Activated naive CD4-positive, alpha-beta T cell treated with anti-CD3 and anti-CD28 coated beads, Interleukin-2, amount 50 U/mL, for 24 hours (primary cell): Measurements from ENCODE around the gene LRTM2.
"Not testable (repeated sequence)": the region's sequence is repeated elsewhere in the genome, so short reads cannot be mapped to it uniquely, and the experiment has no call there.

Experiments used
- H3K27ac Mint-ChIP-seq: one replicate; pipeline ENCODE4 v1.8.0; 2021; ENCODE audit warnings: mild to moderate bottlenecking, mixed read lengths
- H3K27me3 Mint-ChIP-seq: one replicate; pipeline ENCODE4 v1.8.0; 2021; ENCODE audit warnings: mixed read lengths
- H3K36me3 Mint-ChIP-seq: one replicate; pipeline ENCODE4 v1.8.0; 2021; ENCODE audit warnings: mixed read lengths
- H3K4me1 Mint-ChIP-seq: one replicate; pipeline ENCODE4 v1.8.0; 2021; ENCODE audit warnings: mixed read lengths
- H3K4me3 Mint-ChIP-seq: one replicate; pipeline ENCODE4 v1.8.0; 2021; ENCODE audit warnings: mild to moderate bottlenecking, mixed read lengths
- H3K9me3 Mint-ChIP-seq: one replicate; pipeline ENCODE4 v1.8.0; 2021; ENCODE audit warnings: mixed read lengths

LRTM2 gene

DNA sequence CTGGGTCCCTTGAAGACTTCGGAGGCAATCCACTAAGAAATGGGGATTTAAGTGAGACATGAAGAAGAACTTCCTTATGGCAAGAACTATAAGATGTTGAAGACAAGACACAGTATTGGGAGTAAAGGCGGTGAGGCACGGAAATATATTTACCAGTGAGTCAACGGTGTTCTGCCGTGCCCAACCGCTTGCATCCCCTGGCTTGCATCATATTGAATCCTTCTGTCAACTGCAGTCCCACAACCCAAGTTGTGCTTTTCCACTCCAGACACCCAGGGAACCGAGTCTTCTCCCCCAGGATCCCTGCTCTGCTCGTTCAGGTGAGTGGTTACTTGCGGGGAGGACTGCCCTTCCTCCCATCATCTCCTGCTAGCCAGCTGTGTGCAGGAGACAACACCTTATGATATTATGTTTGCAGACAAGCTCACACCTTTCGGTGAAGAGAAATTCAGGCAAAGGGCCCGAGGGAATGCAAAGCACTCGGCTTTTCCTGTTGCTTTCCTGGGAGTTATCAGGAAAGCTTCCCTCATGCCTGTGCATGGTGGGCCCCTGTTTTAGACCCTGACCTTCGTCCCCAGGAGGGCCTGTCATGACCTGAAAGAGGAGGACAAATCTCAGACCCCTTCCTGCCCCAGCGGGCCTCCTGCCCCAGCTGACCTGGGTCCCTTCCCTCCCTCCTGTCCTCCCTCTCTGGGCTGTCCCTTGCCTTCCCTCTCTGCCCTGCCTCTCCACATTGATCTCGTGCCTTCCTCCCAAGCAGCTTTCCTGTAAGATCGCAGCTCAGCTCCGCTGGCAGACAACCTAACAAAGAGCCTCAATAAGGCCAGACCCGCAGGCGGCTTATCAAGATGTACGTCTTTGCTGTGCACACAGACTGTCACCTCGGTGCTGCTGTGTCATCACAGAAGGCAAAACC, 4.3 kb upstream of the LRTM2 start:
- Mint-ChIP-seq H3K36me3 (no peaks in the 10 kb centered on the region), H3K4me3 (no peak overlapping the region), H3K27me3 (peaks cover 7% of the 10 kb centered on the region), H3K27ac (no peak overlapping the region), H3K9me3 (no peaks in the 10 kb centered on the region), H3K4me1 (peaks cover 3% of the 10 kb centered on the region)

DNA sequence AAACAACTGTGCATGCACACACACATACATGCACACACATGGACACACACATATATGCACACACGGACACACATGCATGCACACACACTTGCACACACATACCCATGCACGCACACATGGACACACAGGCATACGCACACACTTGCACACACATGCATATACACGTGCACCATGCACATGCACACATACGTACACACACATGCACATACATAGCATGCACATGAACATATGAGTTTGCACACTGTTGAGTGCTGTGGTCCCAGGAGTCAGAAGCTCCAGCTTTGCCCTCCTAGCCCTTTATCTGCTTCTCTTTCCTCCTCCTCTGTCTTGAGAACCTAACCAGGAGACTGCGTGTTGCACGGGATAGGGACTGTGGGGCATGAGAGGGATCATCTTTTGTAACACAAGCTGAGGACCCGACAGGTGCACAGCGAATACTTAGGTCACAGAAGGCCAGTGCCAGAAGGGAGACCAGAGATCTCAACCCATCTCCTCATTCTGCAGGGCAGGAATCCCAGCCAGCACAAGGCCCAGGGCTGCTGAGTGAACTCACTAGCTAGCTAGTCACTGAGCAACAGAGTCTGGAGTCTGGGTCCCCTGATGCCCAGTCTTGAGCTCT, 3.5 kb upstream of the LRTM2 start:
- Mint-ChIP-seq H3K4me3 (no peak overlapping the region), H3K36me3 (no peaks in the 10 kb centered on the region), H3K9me3 (no peaks in the 10 kb centered on the region), H3K4me1 (peaks cover 3% of the 10 kb centered on the region), H3K27me3 (peaks cover 7% of the 10 kb centered on the region), H3K27ac (no peak overlapping the region)

DNA sequence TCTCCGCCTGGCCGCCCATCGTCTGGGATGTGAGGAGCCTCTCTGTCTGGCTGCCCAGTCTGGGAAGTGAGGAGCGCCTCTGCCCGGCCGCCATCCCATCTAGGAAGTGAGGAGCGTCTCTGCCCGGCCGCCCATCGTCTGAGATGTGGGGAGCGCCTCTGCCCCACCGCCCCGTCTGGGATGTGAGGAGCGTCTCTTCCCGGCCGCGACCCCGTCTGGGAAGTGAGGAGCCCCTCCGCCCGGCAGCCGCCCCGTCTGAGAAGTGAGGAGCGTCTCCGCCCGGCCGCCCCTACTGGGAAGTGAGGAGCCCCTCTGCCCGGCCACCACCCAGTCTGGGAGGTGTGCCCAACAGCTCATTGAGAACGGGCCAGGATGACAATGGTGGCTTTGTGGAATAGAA, 2.4 kb upstream of the LRTM2 start:
- H3K27ac Mint-ChIP-seq, H3K9me3 Mint-ChIP-seq, H3K27me3 Mint-ChIP-seq, H3K36me3 Mint-ChIP-seq, H3K4me1 Mint-ChIP-seq, H3K4me3 Mint-ChIP-seq: not testable (repeated sequence)

DNA sequence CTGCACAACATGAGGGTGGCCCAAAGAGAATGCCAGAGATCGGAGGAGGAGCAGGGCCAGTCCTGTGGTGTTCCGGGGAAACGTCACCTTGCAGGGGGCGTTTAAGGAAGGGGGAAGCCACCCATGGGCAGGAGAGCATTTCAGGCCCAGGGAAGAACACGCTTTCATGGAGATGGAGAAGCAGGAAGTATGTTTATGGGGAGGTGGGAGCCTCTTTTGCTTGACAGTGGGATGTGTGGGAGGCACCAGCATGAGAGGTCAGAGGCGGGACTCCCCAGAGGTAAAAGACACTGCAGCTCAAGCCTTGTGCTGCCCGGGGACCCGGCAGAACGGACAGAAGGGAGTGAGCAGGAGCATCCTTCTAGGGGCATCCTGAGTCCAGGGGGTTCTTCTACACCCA, 1.3 kb upstream of the LRTM2 start:
- H3K4me1 Mint-ChIP-seq: peaks cover 3% of the 10 kb centered on the region
- no peak overlapping the region for H3K27ac Mint-ChIP-seq
- peaks cover 9% of the 10 kb centered on the region for H3K27me3 Mint-ChIP-seq
- H3K36me3 Mint-ChIP-seq: no peaks in the 10 kb centered on the region
- H3K9me3 Mint-ChIP-seq: no peaks in the 10 kb centered on the region
- H3K4me3 Mint-ChIP-seq: no peak overlapping the region

DNA sequence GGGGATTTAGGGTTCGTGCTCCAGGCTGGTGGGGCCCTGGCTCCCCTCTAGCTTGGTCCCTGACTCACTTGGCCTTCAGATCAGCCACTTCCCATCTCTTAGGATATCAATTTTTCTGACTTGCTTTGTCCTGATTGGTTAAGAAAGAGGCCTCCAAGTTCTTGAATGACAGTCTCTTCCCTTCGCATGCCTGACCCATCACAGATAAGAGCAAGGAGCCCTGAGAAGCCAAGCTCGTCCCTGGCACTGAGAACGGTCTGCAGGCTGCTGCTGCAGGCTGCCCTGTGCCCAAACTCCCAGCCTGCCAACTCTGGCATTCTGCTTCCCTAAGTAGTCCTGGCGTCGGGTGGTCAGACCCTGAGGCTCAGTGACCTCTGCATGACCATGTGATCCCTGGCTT, 794 bp upstream of the LRTM2 start:
- Mint-ChIP-seq H3K9me3 (no peaks in the 10 kb centered on the region), H3K27ac (no peak overlapping the region), H3K4me1 (peaks cover 3% of the 10 kb centered on the region), H3K4me3 (no peak overlapping the region), H3K27me3 (peaks cover 9% of the 10 kb centered on the region), H3K36me3 (no peaks in the 10 kb centered on the region)

DNA sequence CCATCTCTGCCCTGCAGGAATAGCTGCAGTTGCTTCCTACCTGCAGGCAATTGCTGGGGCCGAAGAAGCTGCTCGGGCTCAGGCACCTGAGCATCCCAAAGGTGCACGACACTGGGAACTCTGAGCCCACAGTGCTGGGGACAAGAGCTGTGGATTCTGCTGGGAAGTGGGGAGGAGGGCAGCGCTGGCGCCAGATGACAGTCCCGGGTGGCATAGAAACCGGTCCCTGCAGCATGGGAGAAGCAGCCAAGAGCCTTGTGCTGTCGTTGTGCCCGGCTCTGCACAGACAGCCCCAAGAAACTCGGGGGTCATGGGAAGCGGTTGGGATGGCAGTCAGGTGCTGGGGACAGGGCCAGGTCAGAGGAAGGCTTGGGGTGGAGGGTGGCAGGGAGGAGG, 529 bp downstream of the LRTM2 start:
- H3K9me3 Mint-ChIP-seq: no peaks in the 10 kb centered on the region

DNA sequence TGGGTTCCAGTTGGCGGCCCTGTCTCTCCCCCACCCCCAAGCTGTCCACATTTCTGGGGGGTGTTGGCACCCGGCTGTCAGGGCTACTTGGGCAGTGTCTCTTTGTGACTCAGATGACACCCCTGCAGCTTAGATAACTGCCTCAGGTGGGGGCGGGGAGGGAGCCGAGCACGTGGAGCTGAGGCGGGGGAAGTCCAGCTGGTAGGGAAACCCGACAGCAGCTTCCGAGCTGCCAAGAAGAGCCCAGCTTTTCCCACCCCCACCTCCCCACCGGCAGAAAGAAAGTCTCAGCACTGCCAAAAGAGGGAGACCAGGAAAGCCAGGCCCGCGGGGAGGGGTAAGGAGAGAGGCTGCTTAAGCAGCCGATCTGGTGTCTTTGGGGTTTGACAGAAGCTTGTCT, 1.4 kb downstream of the LRTM2 start:
- no peaks in the 10 kb centered on the region for H3K9me3 Mint-ChIP-seq
- no peak overlapping the region for H3K4me3 Mint-ChIP-seq
- H3K4me1 Mint-ChIP-seq: peaks cover 3% of the 10 kb centered on the region
- peaks cover 9% of the 10 kb centered on the region for H3K27me3 Mint-ChIP-seq
- H3K36me3 Mint-ChIP-seq: no peaks in the 10 kb centered on the region
- no peak overlapping the region for H3K27ac Mint-ChIP-seq

More for the DNA sequence above, 529 bp downstream of the LRTM2 start:
- Mint-ChIP-seq H3K4me3 (no peak overlapping the region), H3K4me1 (peaks cover 3% of the 10 kb centered on the region), H3K27me3 (peaks cover 9% of the 10 kb centered on the region), H3K36me3 (no peaks in the 10 kb centered on the region), H3K27ac (no peak overlapping the region)

DNA sequence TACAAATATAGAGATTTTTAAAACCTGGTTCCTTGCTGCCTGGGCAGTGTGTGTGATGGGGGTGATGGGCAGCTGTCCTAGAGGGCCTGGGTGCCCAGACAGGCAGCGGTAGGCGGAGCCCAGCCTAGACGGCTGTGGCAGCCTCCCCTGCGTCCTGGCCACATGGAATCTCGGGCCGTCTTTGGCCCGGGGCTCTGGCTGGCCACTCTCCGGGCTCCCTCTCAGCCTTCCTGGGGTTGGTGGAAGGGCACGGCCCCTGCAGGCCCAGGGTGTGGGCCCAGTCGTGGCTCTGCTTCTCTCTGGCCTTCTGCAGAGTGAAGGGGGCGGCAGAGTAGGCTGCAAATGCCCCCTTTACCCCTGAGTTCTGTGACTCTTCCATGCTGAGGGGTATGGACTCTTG, 2.3 kb downstream of the LRTM2 start:
- Mint-ChIP-seq H3K27me3 (peaks cover 9% of the 10 kb centered on the region), H3K27ac (no peak overlapping the region)

DNA sequence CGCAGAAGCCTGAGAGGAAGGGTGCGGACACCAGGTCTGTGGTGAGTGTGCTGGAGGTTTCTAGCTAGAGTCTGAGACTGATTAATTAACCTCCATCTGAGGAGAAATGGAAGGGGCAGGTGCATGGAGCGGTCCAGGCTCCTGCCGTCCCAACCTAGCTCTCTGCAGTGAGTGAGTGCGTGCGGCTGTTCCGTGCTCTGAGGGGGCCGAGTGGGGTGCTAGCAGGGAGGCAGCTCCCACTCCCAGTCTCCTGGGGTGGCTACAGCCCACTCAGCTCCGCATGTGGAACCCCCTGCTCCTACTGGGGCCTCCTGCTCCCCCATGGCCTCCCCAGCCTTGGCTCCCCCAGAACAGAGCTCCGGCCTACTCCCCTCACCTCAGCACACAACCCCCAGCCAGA, 2.9 kb downstream of the LRTM2 start:
- no peak overlapping the region for H3K4me3 Mint-ChIP-seq

More for the DNA sequence above, 2.3 kb downstream of the LRTM2 start:
- Mint-ChIP-seq H3K4me3 (no peak overlapping the region), H3K4me1 (peaks cover 3% of the 10 kb centered on the region), H3K36me3 (no peaks in the 10 kb centered on the region), H3K9me3 (no peaks in the 10 kb centered on the region)

DNA sequence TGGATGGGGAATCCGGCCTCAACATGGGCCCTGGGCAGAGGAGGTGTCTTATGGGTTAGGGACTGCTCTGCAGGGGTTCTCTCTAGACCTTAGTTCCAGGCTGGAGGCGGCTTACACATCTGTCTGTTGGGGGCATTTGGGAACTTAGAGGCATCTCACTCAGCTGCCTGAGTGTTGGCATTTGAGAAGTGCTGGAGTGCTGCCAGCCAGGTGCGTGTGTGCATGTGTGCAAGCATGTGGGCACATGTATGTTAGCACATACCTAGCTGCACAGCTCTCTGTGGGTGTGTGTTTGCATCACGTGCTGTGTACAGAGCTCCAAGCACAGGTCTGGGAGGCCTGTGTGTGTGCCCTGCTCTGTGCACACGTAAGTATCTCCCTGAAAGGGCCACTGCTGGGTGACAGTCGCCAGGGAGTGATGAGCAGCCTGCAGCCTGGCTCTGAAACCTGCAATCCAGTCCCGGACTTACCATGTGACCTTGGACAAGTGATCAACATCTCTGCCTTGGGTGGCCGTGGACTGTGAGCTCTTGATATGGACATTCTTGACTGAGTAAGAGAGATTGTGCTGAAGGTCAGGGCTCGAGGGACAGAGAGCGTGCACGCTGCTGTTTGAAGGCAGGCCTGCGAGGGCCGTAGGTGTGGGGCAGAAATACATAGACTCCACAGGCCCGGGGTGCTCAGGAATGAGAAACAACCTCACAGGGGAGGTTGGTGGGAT, 5.2 kb downstream of the LRTM2 start:
- Mint-ChIP-seq H3K9me3 (no peaks in the 10 kb centered on the region), H3K27me3 (peaks cover 7% of the 10 kb centered on the region), H3K4me1 (peaks cover under 1% of the 10 kb centered on the region), H3K4me3 (no peak overlapping the region), H3K27ac (no peak overlapping the region), H3K36me3 (no peaks in the 10 kb centered on the region)

More for the DNA sequence above, 2.9 kb downstream of the LRTM2 start:
- H3K36me3 Mint-ChIP-seq: no peaks in the 10 kb centered on the region
- H3K9me3 Mint-ChIP-seq: no peaks in the 10 kb centered on the region
- peaks cover 3% of the 10 kb centered on the region for H3K4me1 Mint-ChIP-seq
- H3K27me3 Mint-ChIP-seq: peaks cover 9% of the 10 kb centered on the region
- H3K27ac Mint-ChIP-seq: no peak overlapping the region

DNA sequence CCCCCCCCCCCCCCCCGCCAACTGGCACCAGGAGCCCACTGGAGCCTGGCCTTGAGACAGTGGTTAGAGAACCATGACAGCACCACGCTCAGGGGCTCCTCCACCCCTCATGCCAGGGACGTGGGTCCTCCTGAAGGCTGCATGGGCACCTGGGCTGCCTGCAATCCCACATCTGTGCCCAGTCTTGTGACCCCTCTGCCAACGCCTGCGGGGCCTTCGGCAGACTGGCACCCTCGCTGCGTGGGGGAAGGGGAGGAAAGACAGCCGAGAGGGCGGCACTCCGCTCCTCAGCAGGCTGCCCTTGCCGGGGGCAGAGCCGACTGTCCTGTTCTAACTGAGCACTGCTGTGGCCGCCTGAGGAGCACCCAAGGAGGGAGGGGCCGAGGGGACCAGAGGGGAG, 6.0 kb downstream of the LRTM2 start:
- Mint-ChIP-seq H3K27ac (no peak overlapping the region), H3K9me3 (no peaks in the 10 kb centered on the region), H3K4me1 (no peaks in the 10 kb centered on the region), H3K4me3 (no peak overlapping the region), H3K27me3 (peaks cover 6% of the 10 kb centered on the region), H3K36me3 (no peaks in the 10 kb centered on the region)

DNA sequence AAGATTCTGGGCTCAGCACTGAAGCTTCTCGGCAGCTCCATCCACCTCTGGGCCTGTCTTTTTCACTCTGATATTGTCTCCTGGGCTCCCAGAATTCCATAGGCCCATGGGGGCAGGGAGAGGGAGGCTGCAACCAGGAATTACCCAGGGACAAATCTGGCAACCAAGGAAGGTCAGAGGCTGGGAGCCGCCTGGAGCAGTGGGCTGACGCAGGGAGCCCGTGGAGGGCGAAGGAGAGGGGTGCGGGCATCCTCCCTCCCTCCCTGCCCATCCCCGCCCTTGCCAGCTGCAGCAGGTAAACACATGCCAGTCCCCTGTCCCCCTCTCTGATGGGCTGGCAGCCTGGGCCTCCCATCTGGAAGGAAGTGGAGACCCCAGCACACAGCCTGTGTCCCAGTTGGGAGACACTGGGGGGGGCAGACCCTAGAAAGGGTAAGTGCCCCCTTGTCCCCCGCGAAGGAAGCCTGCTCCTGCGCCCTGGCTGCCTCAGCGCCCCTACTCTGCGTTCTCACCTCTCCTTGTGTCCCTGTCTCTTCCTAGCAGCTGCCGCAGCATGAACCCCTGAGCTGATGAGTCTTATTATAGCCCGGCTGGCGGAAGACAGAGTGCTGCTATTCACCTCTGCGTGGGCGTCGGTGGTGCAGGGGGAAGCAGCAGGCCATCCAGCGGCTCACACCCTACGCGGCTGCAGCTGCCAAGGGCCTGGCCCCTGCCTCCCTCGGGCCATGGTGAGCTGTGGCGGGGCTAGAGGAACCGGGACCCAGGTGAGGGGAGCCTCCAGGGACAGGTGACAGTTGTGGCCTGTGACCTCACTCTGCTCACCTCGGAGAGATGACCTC, 6.7 kb downstream of the LRTM2 start:
- Mint-ChIP-seq H3K27ac (no peak overlapping the region), H3K9me3 (no peaks in the 10 kb centered on the region), H3K4me1 (no peaks in the 10 kb centered on the region), H3K4me3 (no peak overlapping the region), H3K27me3 (peaks cover 9% of the 10 kb centered on the region), H3K36me3 (no peaks in the 10 kb centered on the region)

DNA sequence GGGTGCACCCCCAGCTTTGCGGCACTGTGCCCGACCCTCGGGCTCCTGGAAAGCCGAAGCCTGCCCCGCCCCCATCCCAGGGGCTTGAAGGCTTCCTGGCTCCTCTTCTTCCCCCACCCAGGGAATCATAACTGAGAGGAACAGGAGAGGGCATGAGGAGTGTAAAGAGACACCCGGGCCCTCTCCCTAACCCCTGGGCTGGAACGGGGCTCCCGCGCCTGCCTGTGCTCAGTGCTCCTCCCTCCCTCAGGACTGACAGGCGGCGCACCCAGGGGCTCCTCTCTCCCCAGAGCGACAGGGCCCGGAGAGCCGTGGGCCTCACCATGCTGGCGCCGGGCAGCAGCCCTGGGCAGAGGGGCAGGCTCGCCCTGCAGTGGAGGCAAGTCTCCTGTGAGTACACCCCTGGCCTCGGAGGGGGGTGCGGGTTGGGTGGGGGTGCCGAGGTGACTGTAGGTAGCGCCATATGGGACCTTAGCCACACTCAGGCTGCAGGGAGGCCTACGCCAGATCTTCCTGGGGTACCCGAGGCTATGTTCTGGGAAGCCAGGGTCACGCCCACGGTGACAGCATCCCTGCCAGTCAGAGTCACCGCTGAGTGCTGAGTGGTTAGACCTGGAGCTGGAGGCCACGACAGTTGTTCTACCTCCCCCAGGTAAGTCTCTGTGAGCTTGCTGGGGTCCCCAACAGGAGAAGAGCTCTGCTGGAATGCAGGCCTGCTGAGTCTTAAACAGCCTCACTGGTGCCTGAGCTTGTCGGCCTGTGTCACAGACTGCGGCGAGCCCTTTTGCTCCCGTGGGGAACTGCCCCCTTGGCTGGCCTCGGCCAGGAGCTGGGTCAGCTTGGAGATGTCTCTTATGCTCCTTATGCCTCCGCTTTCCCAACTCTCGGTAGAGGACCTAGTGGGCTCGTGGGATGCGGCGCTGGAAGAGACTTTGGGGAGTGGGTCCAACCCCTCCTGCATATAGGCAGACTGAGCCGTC, 7.8 kb downstream of the LRTM2 start:
- Mint-ChIP-seq H3K27me3 (peaks cover 9% of the 10 kb centered on the region), H3K4me1 (no peaks in the 10 kb centered on the region), H3K4me3 (no peak overlapping the region), H3K27ac (no peak overlapping the region), H3K9me3 (no peaks in the 10 kb centered on the region), H3K36me3 (no peaks in the 10 kb centered on the region)

DNA sequence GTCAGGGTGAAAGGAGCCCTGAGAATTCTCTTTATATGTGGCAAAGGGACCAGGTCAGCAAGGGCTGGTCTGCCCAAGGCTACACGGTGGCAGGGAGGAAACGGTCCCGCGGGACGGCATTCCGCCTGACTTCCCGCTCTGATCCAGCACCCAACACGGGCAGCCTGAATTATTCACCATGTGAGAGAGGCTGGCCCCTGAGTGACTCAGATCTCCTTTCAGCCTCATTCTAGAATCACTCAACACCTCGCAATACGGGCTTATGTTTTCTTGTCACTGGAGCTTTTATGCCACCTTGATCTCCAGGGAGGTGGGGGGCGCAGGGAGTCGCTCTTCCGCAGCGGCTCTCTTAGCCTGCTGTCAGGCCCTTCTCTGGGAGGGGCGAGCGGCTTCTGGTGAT, 8.5 kb downstream of the LRTM2 start:
- Mint-ChIP-seq H3K4me1 (no peaks in the 10 kb centered on the region), H3K9me3 (no peaks in the 10 kb centered on the region), H3K27me3 (peaks cover 13% of the 10 kb centered on the region), H3K27ac (no peak overlapping the region), H3K36me3 (no peaks in the 10 kb centered on the region), H3K4me3 (no peak overlapping the region)
